GM21576 (cell line): ENCODE results near the gene HOXB7.

Experiments used
- ATAC-seq: cut with Tn5 transposase; IDR thresholded peaks from one replicate; pipeline ENCODE4 v1.9.1; 2021; ENCODE audit warnings: mild to moderate bottlenecking, moderate library complexity; ENCODE audit not compliant: unreplicated experiment

The HOXB7 gene

GRCh38 chr17:48596735-48597527 lies 13.9 kb downstream of the HOXB7 start:
- no peak for ATAC-seq

DNA sequence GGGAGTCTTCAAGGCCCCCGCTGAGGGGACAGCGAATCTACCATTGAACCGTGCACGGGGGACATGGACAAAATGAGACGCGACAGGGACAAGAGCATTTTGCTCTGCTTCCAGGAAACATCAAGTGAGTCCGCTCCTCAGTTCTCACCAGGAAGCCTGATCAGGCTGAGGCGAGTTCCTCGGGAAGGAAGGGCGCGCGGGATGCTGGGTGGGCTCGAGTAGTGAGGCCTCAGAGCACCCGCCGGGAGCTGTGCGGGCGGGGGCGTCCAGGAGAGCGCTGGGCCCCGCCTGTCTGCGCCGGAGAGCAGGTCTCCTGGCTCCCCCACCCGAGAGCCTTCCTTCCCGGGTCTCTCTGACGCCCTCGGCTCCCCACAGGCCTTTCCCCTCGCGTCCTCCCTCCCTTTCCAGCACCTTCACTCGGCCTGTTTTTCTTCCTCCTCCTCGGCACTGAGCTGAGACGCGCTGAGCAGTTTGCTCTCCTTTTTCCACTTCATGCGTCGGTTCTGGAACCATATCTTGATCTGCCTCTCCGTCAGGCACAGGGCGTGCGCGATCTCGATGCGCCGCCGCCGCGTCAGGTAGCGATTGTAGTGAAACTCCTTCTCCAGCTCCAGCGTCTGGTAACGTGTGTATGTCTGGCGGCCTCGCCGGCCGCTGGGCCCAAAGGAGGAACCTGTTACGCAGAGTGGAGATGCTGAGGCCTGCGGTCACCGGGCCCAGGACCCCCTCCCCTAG lies 14.7 kb downstream of the HOXB7 start:
- no peak for ATAC-seq

- no peak for ATAC-seq
These were observed 15.4 kb downstream of the HOXB7 start for GRCh38 chr17:48595278-48595999.

GRCh38 chr17:48594538-48595277 lies 16.1 kb downstream of the HOXB7 start:
- ATAC-seq = no peak

GRCh38 chr17:48593840-48594537 lies 16.8 kb downstream of the HOXB7 start:
- no peak for ATAC-seq

GRCh38 chr17:48593126-48593829 lies 17.5 kb downstream of the HOXB7 start, which contains the start of gene HOXB5:
HOXB5 (minus strand) TSS chr17:48593779; CDS start chr17:48593682, 97 bp downstream.
- ATAC-seq = no peak

GRCh38 chr17:48592577-48592976 lies 18.2 kb downstream of the HOXB7 start:
- ATAC-seq = no peak

DNA sequence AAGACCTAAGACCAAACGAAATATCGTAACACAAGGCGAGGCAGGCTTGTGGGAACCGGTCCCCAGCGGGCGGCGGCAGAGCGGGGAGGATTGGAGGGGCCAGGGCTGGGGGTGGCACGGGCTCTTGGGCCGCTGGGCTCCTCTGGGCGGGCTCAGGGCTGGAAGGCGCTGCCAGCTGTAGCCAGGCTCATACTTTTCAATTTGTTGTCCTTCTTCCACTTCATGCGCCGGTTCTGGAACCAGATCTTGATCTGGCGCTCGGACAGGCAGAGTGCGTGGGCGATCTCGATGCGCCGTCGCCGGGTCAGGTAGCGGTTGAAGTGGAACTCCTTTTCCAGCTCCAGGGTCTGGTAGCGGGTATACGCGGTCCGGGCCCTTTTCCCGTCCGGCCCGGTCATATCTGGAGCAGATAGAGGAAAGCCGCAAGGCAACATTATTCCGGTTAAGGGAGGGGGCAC lies 18.7 kb downstream of the HOXB7 start:
- ATAC-seq = no peak

DNA sequence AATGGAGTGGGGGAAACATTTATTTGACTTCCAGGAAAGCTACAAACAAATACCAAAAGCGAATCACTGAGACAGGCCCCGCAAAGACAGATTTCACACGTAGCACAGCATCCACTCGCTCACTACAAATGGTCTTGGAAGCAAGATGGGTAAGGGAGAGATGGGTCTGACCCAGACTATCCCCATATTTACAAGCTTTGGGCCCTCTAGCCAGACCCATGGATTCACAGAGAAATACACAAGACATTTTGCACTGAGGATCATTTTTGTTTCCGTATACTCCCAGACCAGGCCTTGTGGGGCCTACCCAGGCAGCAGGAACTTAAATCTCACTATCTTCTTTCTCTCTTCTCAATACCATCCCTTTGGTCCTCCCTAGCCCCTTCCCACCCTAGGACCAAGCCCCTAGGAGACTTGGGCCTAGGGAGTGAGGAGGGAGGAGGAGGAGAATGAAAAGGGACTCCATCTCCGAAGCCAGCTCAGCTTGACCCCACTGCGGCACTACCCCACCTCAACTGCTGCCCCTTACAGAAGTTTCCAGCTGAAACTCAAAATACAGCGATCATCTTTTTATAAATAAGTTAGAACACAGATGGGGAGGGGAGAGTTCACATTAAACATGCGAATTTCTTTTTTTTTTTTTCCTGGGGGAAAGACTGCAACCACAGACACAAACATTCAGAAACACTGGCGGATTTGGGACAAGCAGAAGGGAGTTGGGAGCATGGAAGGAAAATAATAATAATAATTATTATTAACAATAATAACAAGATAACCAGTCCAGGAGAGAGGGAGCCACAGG lies 19.4 kb downstream of the HOXB7 start:
- ATAC-seq = no peak

DNA sequence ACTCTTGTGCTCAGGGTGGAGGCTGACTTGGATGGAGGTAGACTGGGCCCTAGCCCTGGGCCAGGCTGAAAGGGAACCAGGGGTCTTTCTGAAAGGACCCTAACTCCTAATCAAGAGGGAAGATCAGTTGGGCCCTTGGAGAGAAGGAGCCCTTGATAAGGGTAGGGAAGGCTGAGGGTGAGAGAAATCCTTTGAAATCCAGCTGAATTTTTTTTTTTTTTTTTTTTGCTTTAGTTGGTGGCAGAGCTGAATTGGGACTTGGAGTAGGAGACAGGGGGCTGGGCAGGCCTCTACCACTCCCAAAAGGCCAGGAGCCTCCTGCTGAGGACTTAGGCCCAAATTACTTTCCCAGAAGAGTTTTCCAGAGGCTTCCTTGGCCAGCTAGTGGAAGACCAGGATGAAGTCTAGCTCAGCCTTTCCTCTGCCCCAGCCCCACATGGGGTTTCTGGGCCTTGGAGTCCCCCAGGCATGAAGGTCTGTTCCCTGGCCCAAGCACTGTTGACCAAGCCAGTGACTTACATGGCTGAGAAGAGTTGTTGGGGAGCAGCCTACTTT lies 20.1 kb downstream of the HOXB7 start:
- no peak for ATAC-seq

GRCh38 chr17:48589831-48590606 lies 20.8 kb downstream of the HOXB7 start, which contains the start of gene HOXB3:
HOXB3 (minus strand) TSS chr17:48590241; CDS start chr17:48552474, 37,767 bp downstream.
- ATAC-seq = no peak

DNA sequence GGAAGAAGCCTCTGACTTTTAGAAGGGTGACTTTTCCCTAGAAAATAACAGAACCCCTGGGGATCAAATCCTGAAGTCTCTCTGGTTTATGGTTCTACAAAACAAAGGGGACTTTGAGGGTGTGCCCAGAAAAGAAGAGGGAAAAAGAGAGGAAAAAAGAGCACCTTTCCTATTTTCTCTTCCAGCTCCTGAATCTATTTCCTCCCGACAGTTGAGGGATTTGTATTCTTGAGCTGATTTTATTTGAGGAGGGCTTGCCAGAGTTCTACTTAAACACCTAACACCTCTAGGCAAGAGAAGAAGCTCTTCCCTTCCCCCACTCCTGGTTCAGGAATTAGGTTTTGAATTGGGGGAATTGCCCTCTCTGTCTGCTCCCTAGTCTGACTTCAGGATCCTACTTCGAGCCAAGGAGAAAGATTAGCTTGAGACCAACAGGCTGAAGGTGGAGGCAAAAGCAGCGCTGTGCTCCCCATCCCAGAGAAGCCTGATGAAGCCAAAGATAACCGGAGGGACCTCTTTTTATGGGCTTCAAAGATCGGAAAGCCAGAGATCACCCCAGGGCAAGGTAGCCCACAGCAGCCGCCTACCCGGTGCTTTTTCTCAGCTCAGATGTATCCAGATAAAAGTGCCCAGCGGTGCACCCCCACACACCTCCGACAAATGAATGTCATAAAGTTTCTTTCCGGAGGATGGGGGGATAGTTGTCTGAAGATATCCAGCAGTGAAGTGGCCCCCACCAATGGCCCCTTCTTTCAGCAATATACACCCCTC lies 21.6 kb downstream of the HOXB7 start:
- no peak for ATAC-seq

- no peak for ATAC-seq
These were observed 22.3 kb downstream of the HOXB7 start for GRCh38 chr17:48588528-48588927.

GRCh38 chr17:48588074-48588415 lies 22.8 kb downstream of the HOXB7 start:
- no peak for ATAC-seq

- no peak for ATAC-seq
These were observed 23.3 kb downstream of the HOXB7 start for GRCh38 chr17:48587276-48588073.
